IPS-18a (cell line): Measurements from ENCODE around the gene SPEF2.

Source experiments
- H3K27ac ChIP-seq: one replicate; pipeline ENCODE4 v1.5.1; 2013; ENCODE audit warnings: low read length
- H3K27me3 ChIP-seq: one replicate; pipeline ENCODE4 v1.6.1; 2013; ENCODE audit warnings: mild to moderate bottlenecking, low read length; ENCODE audit not compliant: control insufficient read depth, insufficient read depth
- H3K36me3 ChIP-seq: one replicate; pipeline ENCODE4 v1.6.1; 2013; ENCODE audit warnings: low read depth, low read length; ENCODE audit not compliant: control insufficient read depth
- H3K4me1 ChIP-seq: one replicate; pipeline ENCODE4 v1.6.1; 2013; ENCODE audit warnings: low read depth, low read length; ENCODE audit not compliant: control insufficient read depth
- H3K4me3 ChIP-seq: one replicate; pipeline ENCODE4 v1.5.1; 2013; ENCODE audit warnings: low read length
- H3K9ac ChIP-seq: one replicate; pipeline ENCODE4 v1.6.1; 2013; ENCODE audit warnings: mild to moderate bottlenecking, low read length, moderate library complexity
- H3K9me3 ChIP-seq: one replicate; pipeline ENCODE4 v1.6.1; 2013; ENCODE audit warnings: low read depth, low read length; ENCODE audit not compliant: control insufficient read depth

SPEF2 gene

DNA sequence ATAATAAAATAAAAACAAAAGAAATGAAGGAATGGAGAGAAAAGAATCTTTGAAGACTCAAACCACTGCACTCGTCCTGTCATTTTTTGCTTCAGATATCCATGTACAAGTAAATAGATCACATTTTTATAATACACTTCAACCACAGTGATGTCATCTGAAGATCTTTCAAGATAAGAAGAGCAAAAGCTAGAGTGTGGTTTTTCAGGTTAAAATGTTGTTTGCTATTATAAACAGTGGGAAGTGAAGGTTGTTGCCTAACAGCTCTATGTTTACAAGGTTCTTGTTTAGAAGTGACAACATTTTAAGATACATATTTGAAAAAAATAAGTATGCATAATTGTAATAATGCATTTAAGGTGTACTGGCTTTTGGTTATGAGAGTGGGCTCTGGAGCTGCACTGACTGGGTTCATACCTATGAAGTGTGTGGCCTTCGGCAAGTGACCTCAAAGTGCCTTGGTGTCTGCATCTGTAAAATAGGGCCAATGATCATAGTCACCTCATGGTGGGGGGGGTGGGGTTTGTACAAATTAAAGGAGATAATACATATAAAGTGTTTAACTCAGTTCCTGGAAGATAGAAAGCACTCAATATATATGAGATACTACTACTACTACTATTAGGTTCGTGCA is 193.6 kb downstream of the SPEF2 start:
- Histone ChIP-seq H3K4me3 (no peak overlapping the region), H3K36me3 (no peaks in the 10 kb centered on the region), H3K9ac (no peak overlapping the region), H3K9me3 (no peaks in the 10 kb centered on the region), H3K4me1 (no peaks in the 10 kb centered on the region), H3K27me3 (no peaks in the 10 kb centered on the region), H3K27ac (no peak overlapping the region)

- Histone ChIP-seq H3K9me3 (no peaks in the 10 kb centered on the region), H3K36me3 (no peaks in the 10 kb centered on the region), H3K9ac (no peak overlapping the region), H3K4me3 (no peak overlapping the region), H3K27me3 (no peaks in the 10 kb centered on the region), H3K27ac (no peak overlapping the region), H3K4me1 (no peaks in the 10 kb centered on the region)
These were observed 195.9 kb downstream of the SPEF2 start for GRCh38 chr5:35813521-35813920.

GRCh38 chr5:35815089-35815936 is 197.7 kb downstream of the SPEF2 start:
- Histone ChIP-seq H3K9ac (no peak overlapping the region), H3K9me3 (no peaks in the 10 kb centered on the region), H3K4me1 (no peaks in the 10 kb centered on the region), H3K27me3 (no peaks in the 10 kb centered on the region), H3K36me3 (no peaks in the 10 kb centered on the region), H3K4me3 (no peak overlapping the region), H3K27ac (no peak overlapping the region)

- Histone ChIP-seq H3K9me3 (no peaks in the 10 kb centered on the region), H3K27me3 (no peaks in the 10 kb centered on the region), H3K27ac (no peak overlapping the region), H3K9ac (no peak overlapping the region), H3K4me1 (no peaks in the 10 kb centered on the region), H3K36me3 (no peaks in the 10 kb centered on the region), H3K4me3 (no peak overlapping the region)
These were observed 199.3 kb downstream of the SPEF2 start for GRCh38 chr5:35816881-35817521.

GRCh38 chr5:35819026-35819425 is 201.4 kb downstream of the SPEF2 start:
- Histone ChIP-seq H3K9me3 (no peaks in the 10 kb centered on the region), H3K27me3 (no peaks in the 10 kb centered on the region), H3K27ac (no peak overlapping the region), H3K4me1 (no peaks in the 10 kb centered on the region), H3K9ac (no peak overlapping the region), H3K4me3 (no peak overlapping the region), H3K36me3 (no peaks in the 10 kb centered on the region)

DNA sequence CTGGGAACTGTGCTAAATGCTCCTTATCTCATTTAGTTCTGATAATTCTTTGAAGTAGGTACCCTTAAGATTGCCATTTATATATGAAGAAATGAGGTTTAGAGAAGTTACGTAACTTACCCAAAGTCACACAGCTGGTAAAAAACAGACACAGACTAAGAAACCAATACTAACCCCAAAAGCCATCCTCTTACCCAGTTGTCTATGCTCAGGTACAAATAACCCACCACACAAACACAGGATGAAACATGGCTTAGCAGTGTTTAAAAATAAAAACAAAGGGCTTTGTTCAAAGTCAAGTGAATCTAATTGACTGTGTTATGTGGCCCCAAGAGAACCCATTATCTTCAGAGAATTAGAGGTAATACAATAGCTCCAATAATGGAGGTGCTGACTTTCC is 202.0 kb downstream of the SPEF2 start:
- Histone ChIP-seq H3K36me3 (no peaks in the 10 kb centered on the region), H3K9me3 (no peaks in the 10 kb centered on the region), H3K4me3 (no peak overlapping the region), H3K4me1 (no peaks in the 10 kb centered on the region), H3K27ac (no peak overlapping the region), H3K9ac (no peak overlapping the region), H3K27me3 (no peaks in the 10 kb centered on the region)

DNA sequence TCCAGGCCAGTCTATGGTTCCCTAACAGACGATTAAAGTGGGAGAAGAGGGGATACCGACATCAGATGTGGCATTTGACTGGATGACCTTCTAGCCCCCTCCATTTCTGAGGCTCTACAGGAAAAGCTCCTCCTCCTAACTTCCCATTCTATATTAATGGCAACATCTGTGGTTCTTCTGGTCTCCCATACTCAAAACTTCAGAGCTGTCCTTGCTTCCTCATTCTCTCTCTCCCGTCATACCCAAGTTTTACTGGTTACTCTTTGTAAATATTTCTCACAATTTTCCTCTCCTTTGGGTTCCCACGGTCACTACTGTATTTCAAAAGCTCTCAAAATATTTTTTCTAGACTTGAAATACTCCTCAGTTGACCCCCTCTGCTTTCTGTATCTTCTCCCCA is 203.1 kb downstream of the SPEF2 start:
- Histone ChIP-seq H3K27ac (no peak overlapping the region), H3K27me3 (no peaks in the 10 kb centered on the region), H3K36me3 (no peaks in the 10 kb centered on the region), H3K4me3 (no peak overlapping the region), H3K9ac (no peak overlapping the region), H3K9me3 (no peaks in the 10 kb centered on the region), H3K4me1 (no peaks in the 10 kb centered on the region)

GRCh38 chr5:35821513-35821912 is 203.8 kb downstream of the SPEF2 start:
- Histone ChIP-seq H3K27me3 (no peaks in the 10 kb centered on the region), H3K9me3 (no peaks in the 10 kb centered on the region), H3K4me1 (no peaks in the 10 kb centered on the region), H3K9ac (no peak overlapping the region), H3K4me3 (no peak overlapping the region), H3K27ac (no peak overlapping the region), H3K36me3 (no peaks in the 10 kb centered on the region)

DNA sequence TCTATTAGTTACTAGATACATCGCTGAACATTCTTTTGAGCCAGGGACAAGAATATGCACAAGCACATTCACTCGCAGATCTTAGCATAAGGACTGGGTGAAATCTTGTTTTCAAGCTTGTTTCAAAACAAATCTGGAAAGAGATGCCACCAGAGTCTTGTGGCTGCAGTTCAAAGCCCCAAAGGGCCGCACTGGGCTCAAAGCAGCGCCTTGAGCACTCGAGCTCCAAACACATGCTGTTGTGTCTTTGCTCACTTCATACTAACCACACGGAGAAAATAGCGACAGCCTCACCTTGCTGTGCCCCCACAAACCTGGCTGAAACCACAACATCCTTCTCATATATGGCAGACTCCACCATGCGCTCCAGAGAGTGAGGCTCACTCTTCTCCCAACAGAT is 204.8 kb downstream of the SPEF2 start:
- Histone ChIP-seq H3K4me1 (no peaks in the 10 kb centered on the region), H3K4me3 (no peak overlapping the region), H3K9me3 (no peaks in the 10 kb centered on the region), H3K27me3 (no peaks in the 10 kb centered on the region), H3K36me3 (no peaks in the 10 kb centered on the region), H3K9ac (no peak overlapping the region), H3K27ac (no peak overlapping the region)

GRCh38 chr5:35823347-35824098 is 205.9 kb downstream of the SPEF2 start:
- H3K27me3 ChIP-seq, result no peaks in the 10 kb centered on the region
- H3K9me3 ChIP-seq, result no peaks in the 10 kb centered on the region
- H3K9ac ChIP-seq, result no peak overlapping the region
- H3K4me1 ChIP-seq, result no peaks in the 10 kb centered on the region
- no peaks in the 10 kb centered on the region for H3K36me3 ChIP-seq
- H3K4me3 ChIP-seq, result no peak overlapping the region
- H3K27ac ChIP-seq, result no peak overlapping the region

DNA sequence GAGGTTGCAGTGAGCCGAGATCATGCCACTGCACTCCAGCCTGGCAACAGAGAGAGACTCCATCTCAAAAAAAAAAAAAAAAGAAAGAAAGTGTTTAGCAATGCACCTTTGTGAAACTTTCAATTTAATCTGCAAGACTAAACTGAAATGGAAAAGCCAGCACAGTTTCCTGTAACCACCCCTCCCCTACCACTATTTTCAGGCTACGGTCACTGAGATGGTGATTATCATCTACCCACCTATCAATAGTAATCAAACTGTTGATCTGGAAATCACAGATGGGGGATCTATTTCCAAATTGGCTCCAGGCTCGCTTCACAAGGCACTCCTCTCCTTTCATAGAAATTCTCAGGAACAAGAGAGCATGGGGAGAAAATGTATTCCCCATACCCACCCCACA is 208.4 kb downstream of the SPEF2 start:
- H3K4me3 ChIP-seq, result no peak overlapping the region
- no peaks in the 10 kb centered on the region for H3K27me3 ChIP-seq
- no peaks in the 10 kb centered on the region for H3K9me3 ChIP-seq
- H3K27ac ChIP-seq, result no peak overlapping the region
- H3K36me3 ChIP-seq, result no peaks in the 10 kb centered on the region
- H3K9ac ChIP-seq, result no peak overlapping the region
- H3K4me1 ChIP-seq, result no peaks in the 10 kb centered on the region
